Fibroblast of lung (primary cell): Measurements from ENCODE around the gene CERS1. TPM values are rescaled to one million over a fixed set of nuclear protein-coding genes. Genes with fewer than 3 reads are reported as not detected.

Source experiments
- DNase-seq, 2 donors: peaks; one replicate each; pipeline versions ENCODE4 v3.0.0 to v3.0.0-alpha.2; 2010; ENCODE audit warnings: low read depth in 2 of 2
- H2AFZ ChIP-seq: 2 replicates; pipeline ENCODE4 v1.5.1; 2012; ENCODE audit warnings: low read length, control low read depth, inconsistent platforms
- H3K27ac ChIP-seq: 2 replicates; pipeline ENCODE4 v1.5.1; 2011; ENCODE audit warnings: low read length, control low read depth; ENCODE audit not compliant: insufficient read depth
- H3K27me3 ChIP-seq: 2 replicates; pipeline ENCODE4 v1.5.1; 2011; ENCODE audit warnings: mild to moderate bottlenecking, low read length; ENCODE audit not compliant: control insufficient read depth, insufficient read depth
- H3K36me3 ChIP-seq: 2 replicates; pipeline ENCODE4 v1.5.1; 2011; ENCODE audit warnings: low read length; ENCODE audit not compliant: control insufficient read depth, insufficient read depth
- H3K4me1 ChIP-seq: 2 replicates; pipeline ENCODE4 v1.5.1; 2011; ENCODE audit warnings: low read length; ENCODE audit not compliant: control insufficient read depth, insufficient read depth; ENCODE audit errors: extremely low read depth
- H3K4me2 ChIP-seq: 2 replicates; pipeline ENCODE4 v1.5.1; 2011; ENCODE audit warnings: low read length, control low read depth; ENCODE audit not compliant: insufficient read depth; ENCODE audit errors: extremely low read depth
- H3K4me3 ChIP-seq, 4 experiments: fragments of 200-600 bp in 1 of 4; sonication (generic) in 1 of 4; replicated peaks in 1 of 4; 2 replicates each; pipeline ENCODE4 v1.5.1; 2011 to 2016; ENCODE audit warnings: low read length in 4 of 4, low read depth in 3 of 4, mild to moderate bottlenecking in 3 of 4, control low read depth in 2 of 4, inconsistent platforms in 1 of 4, mixed read lengths in 1 of 4; ENCODE audit not compliant: insufficient read depth in 1 of 4; ENCODE audit errors: control extremely low read depth in 1 of 4
- H3K79me2 ChIP-seq: 2 replicates; pipeline ENCODE4 v1.5.1; 2012; ENCODE audit warnings: mild to moderate bottlenecking, low read length, inconsistent platforms; ENCODE audit not compliant: control insufficient read depth, insufficient read depth
- H3K9ac ChIP-seq: 2 replicates; pipeline ENCODE4 v1.5.1; 2011; ENCODE audit warnings: mild to moderate bottlenecking, low read length, control low read depth; ENCODE audit not compliant: insufficient read depth
- H3K9me3 ChIP-seq: 2 replicates; pipeline ENCODE4 v1.5.1; 2012; ENCODE audit warnings: low read depth, low read length; ENCODE audit not compliant: control insufficient read depth, insufficient read depth
- H4K20me1 ChIP-seq: 2 replicates; pipeline ENCODE4 v1.5.1; 2011; ENCODE audit warnings: low read length; ENCODE audit not compliant: control insufficient read depth, insufficient read depth; ENCODE audit errors: extremely low read depth
- EZH2 ChIP-seq: IDR thresholded peaks from 2 replicates; pipeline ENCODE4 v1.5.1; 2012; ENCODE audit warnings: low read length, control low read depth, mild to moderate bottlenecking; ENCODE audit errors: missing control alignments
- polyA plus RNA-seq, 2 donors: library from polyadenylated mRNA; depleted of rRNA in 1 of 2; stranded (reverse) in 1 of 2; unstranded in 1 of 2; fragments of >200 nt; gene quantifications; 2 replicates each; pipeline ENCODE4 v1.2.1, GENCODE V29; 2011 to 2012; ENCODE audit warnings: missing spikeins in 1 of 2
- total RNA-seq: library from RNA; depleted of rRNA; stranded (reverse); fragments of >200 nt; gene quantifications from 2 replicates; pipeline ENCODE4 v1.2.1, GENCODE V29; 2014
- TF ChIP-seq, protein P1 (sequence below), 2 donors: IDR thresholded peaks in 1 of 2; conservative IDR thresholded peaks in 1 of 2; 1 replicate in 1 of 2; 2 replicates in 1 of 2; pipeline ENCODE4 v1.5.1; 2011 to 2012; ENCODE audit warnings: low read length in 2 of 2, control low read depth in 1 of 2, inconsistent platforms in 1 of 2, low read depth in 1 of 2, mild to moderate bottlenecking in 1 of 2

CERS1 gene
- total and polyA plus RNA-seq, 2 donors (not counting 1 experiment from before 2014, with no cell fraction given) = 0.23 to 1.7 TPM

GRCh38 chr19:18913466-18913865 lies 17.5 kb upstream of the CERS1 start:
- H3K4me3 ChIP-seq = no peak overlapping the region
- H3K9me3 ChIP-seq = no peaks in the 10 kb centered on the region
- TF ChIP-seq, protein P1, sequence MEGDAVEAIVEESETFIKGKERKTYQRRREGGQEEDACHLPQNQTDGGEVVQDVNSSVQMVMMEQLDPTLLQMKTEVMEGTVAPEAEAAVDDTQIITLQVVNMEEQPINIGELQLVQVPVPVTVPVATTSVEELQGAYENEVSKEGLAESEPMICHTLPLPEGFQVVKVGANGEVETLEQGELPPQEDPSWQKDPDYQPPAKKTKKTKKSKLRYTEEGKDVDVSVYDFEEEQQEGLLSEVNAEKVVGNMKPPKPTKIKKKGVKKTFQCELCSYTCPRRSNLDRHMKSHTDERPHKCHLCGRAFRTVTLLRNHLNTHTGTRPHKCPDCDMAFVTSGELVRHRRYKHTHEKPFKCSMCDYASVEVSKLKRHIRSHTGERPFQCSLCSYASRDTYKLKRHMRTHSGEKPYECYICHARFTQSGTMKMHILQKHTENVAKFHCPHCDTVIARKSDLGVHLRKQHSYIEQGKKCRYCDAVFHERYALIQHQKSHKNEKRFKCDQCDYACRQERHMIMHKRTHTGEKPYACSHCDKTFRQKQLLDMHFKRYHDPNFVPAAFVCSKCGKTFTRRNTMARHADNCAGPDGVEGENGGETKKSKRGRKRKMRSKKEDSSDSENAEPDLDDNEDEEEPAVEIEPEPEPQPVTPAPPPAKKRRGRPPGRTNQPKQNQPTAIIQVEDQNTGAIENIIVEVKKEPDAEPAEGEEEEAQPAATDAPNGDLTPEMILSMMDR (conservative IDR thresholded peaks at IDR 0.05 in 1 of 2, IDR thresholded peaks at IDR 0.05 in 1 of 2; ENCODE audit: low read depth in 1 of 2, low read length in 2 of 2) = no peak
- TF ChIP-seq EZH2 = no peak
- H3K9ac ChIP-seq = no peak overlapping the region
- H3K27ac ChIP-seq = no peak overlapping the region
- no peak overlapping the region for H2AFZ ChIP-seq
- peaks cover 19% of the 10 kb centered on the region for H3K36me3 ChIP-seq
- H3K4me1 ChIP-seq = no peaks in the 10 kb centered on the region
- H3K79me2 ChIP-seq = peaks cover 35% of the 10 kb centered on the region
- no peaks in the 10 kb centered on the region for H3K27me3 ChIP-seq
- no peaks in the 10 kb centered on the region for H4K20me1 ChIP-seq
- H3K4me2 ChIP-seq = no peak overlapping the region
- no peak for DNase-seq

DNA sequence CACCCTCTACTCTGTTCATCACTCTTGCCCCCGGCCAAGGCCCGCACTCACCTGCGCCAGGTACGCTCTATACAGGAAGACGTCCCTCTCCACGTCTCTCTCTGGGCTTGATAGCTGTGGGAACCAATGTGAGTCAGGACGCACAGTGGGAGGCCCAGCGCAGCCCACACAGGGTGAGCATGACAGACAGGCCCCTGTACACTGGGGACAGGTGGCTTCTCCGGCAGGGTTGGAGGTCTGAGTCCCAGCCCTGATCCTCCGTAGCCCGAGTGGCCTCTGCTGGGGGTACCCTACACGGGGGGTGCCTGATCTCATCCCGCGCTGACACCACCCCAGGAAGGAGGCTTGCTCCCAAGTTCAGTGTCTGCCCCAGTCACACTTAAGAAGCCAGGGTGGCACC lies 17.0 kb upstream of the CERS1 start:
- DNase-seq = no peak
- Histone ChIP-seq H3K4me2 (no peak overlapping the region), H3K79me2 (peaks cover 31% of the 10 kb centered on the region), H3K27me3 (no peaks in the 10 kb centered on the region), H4K20me1 (no peaks in the 10 kb centered on the region), H3K4me3 (no peak overlapping the region), H3K9me3 (no peaks in the 10 kb centered on the region), H3K36me3 (peaks cover 19% of the 10 kb centered on the region), H3K27ac (no peak overlapping the region), H3K9ac (no peak overlapping the region), H2AFZ (no peak overlapping the region), H3K4me1 (no peaks in the 10 kb centered on the region)
- no peak for TF ChIP-seq EZH2
- TF ChIP-seq, protein P1 (conservative IDR thresholded peaks at IDR 0.05 in 1 of 2, IDR thresholded peaks at IDR 0.05 in 1 of 2; ENCODE audit: low read depth in 1 of 2, low read length in 2 of 2) = no peak

GRCh38 chr19:18910801-18911436 lies 15.0 kb upstream of the CERS1 start:
- H3K79me2 ChIP-seq = peaks cover 24% of the 10 kb centered on the region
- no peak overlapping the region for H3K4me2 ChIP-seq
- no peaks in the 10 kb centered on the region for H3K4me1 ChIP-seq
- no peak overlapping the region for H3K4me3 ChIP-seq
- no peaks in the 10 kb centered on the region for H3K9me3 ChIP-seq
- TF ChIP-seq EZH2 = no peak
- TF ChIP-seq, protein P1 (conservative IDR thresholded peaks at IDR 0.05 in 1 of 2, IDR thresholded peaks at IDR 0.05 in 1 of 2; ENCODE audit: low read depth in 1 of 2, low read length in 2 of 2) = no peak
- H3K36me3 ChIP-seq = peaks cover 33% of the 10 kb centered on the region
- H3K9ac ChIP-seq = no peak overlapping the region
- H3K27ac ChIP-seq = no peak overlapping the region
- H2AFZ ChIP-seq = no peak overlapping the region
- no peaks in the 10 kb centered on the region for H3K27me3 ChIP-seq
- no peak for DNase-seq
- no peaks in the 10 kb centered on the region for H4K20me1 ChIP-seq
